Right kidney (tissue), 1 donor: ENCODE results near the gene TRMT11.

ENCODE experiments used
- DNase-seq: peaks from one replicate; pipeline ENCODE4 v3.0.0-alpha.2; 2016

Gene TRMT11

GRCh38 chr6:126075335-126076071, 89.2 kb downstream of the TRMT11 start:
- no peak for DNase-seq

- DNase-seq = no peak
Measured at GRCh38 chr6:126076992-126077664, 90.8 kb downstream of the TRMT11 start.

GRCh38 chr6:126077810-126078776, 91.8 kb downstream of the TRMT11 start:
- DNase-seq = no peak

GRCh38 chr6:126083875-126084274, 97.5 kb downstream of the TRMT11 start:
- no peak for DNase-seq

GRCh38 chr6:126086560-126086959, 100.2 kb downstream of the TRMT11 start:
- no peak for DNase-seq
